Colonic mucosa (tissue), 4 donors: Measurements from ENCODE around the gene ING4. TPM values are rescaled to one million over a fixed set of nuclear protein-coding genes. Genes with fewer than 3 reads are reported as not detected.

Experiments
- DNase-seq: peaks from one replicate; pipeline ENCODE4 v3.0.0-alpha.2; 2020
- H3K27ac ChIP-seq: fragments of 200-600 bp; one replicate; pipeline ENCODE4 v1.8.0; 2021
- H3K27me3 ChIP-seq: fragments of 200-600 bp; one replicate; pipeline ENCODE4 v1.8.0; 2021
- H3K36me3 ChIP-seq: fragments of 200-600 bp; one replicate; pipeline ENCODE4 v1.8.0; 2021
- H3K4me1 ChIP-seq: fragments of 200-600 bp; one replicate; pipeline ENCODE4 v1.8.0; 2021; ENCODE audit warnings: mild to moderate bottlenecking
- H3K4me3 ChIP-seq: fragments of 200-600 bp; one replicate; pipeline ENCODE4 v1.8.0; 2021
- H3K9ac ChIP-seq, 2 donors: one replicate each; pipeline ENCODE4 v1.7.0; 2013; ENCODE audit warnings: control low read depth in 2 of 2, low read depth in 2 of 2, low read length in 2 of 2
- H3K9me3 ChIP-seq: fragments of 200-600 bp; one replicate; pipeline ENCODE4 v1.8.0; 2021
- intact Hi-C: fragments of 100-400 bp; cut with DNase I; formaldehyde crosslinking; loops from one replicate; pipeline ENCODE4 v1.14.1; 2022
- total RNA-seq, 2 donors: library from RNA; stranded (reverse); fragmentation: NEBNext Ultra II Directional in 1 of 2; extraction: Animal tissue kit (Norgen Biotek cat#: 25700) in 1 of 2; gene quantifications; one replicate each; pipeline ENCODE4 v1.2.1, GENCODE V29; 2021
- TF ChIP-seq, protein P1 (sequence below): fragments of 200-600 bp; IDR thresholded peaks from one replicate; pipeline ENCODE4 v1.8.0; 2022; ENCODE audit warnings: antibody characterized with exemption, mild to moderate bottlenecking
- donor health status: healthy.
- donor health status: DM: no; HTN: no; CAD: no.
- donor health status: DM: no; HTN: no; CAD: no.

Gene ING4
- total RNA-seq, 2 donors from 2014 or later, result 20.0 to 33.8 TPM

DNA sequence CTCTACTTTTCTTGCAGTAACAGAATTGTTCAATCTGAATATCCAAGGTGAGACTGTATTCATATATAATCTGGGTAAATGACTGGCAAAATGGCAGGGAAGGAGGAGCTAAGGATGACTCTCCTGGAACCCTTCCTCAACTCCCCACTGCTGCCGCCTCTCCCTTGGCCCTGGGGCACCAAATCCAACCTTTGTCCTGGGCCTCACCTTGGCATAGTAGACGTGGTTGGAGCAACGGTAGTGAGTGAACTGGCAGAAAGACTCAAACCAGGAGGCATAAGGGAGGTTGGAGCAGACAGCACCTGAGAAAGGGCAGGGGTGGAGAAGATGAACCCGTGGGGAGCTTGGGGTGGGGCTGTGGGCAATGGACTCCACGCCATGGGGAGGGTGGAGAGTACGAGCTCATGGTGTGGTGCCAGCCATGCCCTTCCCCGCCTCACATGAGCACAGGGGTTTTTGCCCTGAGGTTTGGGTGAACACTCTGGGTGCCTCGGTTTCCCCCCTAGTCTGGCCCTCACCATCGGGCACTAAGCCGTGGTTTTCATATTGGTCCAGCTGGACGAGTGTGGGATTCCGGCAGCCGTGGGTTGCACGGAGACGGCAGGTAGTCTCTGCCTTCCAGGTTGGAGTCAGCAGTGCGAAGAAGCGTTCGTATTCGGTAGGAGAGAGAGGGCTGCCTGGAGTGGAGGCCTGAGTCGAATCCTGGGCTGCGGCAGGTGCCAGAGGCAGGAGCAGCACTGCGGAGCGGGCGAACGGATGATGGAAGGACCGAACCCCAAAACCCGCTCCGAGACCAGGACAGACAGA is 16.4 kb downstream of the ING4 start:
- no peak for DNase-seq
- Histone ChIP-seq H3K27ac (no peak overlapping the region), H3K9ac (peak overlapping the region; percentile 58 to 66)

DNA sequence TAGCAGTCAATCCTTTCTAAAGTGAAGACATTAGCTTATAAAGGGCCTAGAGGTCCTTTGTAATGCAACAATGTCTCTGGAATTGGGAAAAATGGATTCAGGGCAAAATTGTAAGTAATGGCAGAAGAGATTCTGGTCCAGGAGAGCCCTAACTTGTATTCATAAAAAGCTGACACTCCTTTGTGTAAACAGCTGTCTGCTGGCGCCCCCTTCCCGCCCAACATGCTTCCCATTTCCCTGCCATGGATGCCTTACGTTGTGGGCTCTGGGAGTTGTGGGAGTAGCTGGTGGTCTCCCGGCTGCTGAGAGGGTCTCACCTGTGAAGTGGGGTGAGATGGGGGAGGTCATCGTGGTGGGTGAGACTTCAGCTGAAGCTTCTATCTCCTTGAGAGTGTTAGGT is 18.0 kb downstream of the ING4 start:
- DNase-seq, result peak; percentile 49
- Histone ChIP-seq H3K27me3 (no peaks in the 10 kb centered on the region), H3K27ac (peak overlapping the region; percentile 6), H3K36me3 (no peaks in the 10 kb centered on the region), H3K4me3 (no peak overlapping the region), H3K9ac (no peak overlapping the region), H3K9me3 (no peaks in the 10 kb centered on the region), H3K4me1 (no peaks in the 10 kb centered on the region)
- intact Hi-C loops, result no loop called here
- TF ChIP-seq, protein P1, sequence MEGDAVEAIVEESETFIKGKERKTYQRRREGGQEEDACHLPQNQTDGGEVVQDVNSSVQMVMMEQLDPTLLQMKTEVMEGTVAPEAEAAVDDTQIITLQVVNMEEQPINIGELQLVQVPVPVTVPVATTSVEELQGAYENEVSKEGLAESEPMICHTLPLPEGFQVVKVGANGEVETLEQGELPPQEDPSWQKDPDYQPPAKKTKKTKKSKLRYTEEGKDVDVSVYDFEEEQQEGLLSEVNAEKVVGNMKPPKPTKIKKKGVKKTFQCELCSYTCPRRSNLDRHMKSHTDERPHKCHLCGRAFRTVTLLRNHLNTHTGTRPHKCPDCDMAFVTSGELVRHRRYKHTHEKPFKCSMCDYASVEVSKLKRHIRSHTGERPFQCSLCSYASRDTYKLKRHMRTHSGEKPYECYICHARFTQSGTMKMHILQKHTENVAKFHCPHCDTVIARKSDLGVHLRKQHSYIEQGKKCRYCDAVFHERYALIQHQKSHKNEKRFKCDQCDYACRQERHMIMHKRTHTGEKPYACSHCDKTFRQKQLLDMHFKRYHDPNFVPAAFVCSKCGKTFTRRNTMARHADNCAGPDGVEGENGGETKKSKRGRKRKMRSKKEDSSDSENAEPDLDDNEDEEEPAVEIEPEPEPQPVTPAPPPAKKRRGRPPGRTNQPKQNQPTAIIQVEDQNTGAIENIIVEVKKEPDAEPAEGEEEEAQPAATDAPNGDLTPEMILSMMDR, result no peak

More for the DNA sequence above, 16.4 kb downstream of the ING4 start:
- intact Hi-C loops, result loop anchor here (1.0 kb wide), 1 partner anchor 28 kb away; no protein-coding TSS in a partner anchor
- Histone ChIP-seq H3K4me1 (no peaks in the 10 kb centered on the region), H3K4me3 (peak overlapping the region; percentile 38), H3K27me3 (no peaks in the 10 kb centered on the region), H3K9me3 (no peaks in the 10 kb centered on the region), H3K36me3 (peaks cover 4% of the 10 kb centered on the region)
- TF ChIP-seq, protein P1, result no peak

DNA sequence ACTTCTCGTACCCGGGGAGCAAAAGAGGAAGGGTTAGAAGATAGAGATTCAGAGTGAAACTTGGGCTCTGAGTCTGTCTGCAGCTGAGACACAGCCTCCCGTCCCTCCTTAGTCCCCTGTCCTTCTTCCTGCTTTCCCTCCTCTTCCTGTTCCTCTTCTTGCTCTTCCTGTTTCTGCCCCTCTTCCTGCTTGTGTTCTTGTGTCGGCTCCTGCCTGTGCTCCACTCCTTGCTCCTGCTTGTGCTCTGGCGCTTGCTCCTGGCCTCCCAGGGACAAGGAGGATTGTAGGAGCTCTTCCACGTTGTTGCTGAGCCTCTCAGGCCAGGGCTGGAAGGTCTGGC is 18.7 kb downstream of the ING4 start:
- no peak overlapping the region for H3K4me3 ChIP-seq
- no peaks in the 10 kb centered on the region for H3K36me3 ChIP-seq
- no peaks in the 10 kb centered on the region for H3K9me3 ChIP-seq
- H3K27ac ChIP-seq, result peak overlapping the region; percentile 6
- no peaks in the 10 kb centered on the region for H3K4me1 ChIP-seq
- intact Hi-C loops, result no loop called here
- no peak overlapping the region for H3K9ac ChIP-seq
- H3K27me3 ChIP-seq, result no peaks in the 10 kb centered on the region
- no peak for DNase-seq
- TF ChIP-seq, protein P1, result no peak

DNA sequence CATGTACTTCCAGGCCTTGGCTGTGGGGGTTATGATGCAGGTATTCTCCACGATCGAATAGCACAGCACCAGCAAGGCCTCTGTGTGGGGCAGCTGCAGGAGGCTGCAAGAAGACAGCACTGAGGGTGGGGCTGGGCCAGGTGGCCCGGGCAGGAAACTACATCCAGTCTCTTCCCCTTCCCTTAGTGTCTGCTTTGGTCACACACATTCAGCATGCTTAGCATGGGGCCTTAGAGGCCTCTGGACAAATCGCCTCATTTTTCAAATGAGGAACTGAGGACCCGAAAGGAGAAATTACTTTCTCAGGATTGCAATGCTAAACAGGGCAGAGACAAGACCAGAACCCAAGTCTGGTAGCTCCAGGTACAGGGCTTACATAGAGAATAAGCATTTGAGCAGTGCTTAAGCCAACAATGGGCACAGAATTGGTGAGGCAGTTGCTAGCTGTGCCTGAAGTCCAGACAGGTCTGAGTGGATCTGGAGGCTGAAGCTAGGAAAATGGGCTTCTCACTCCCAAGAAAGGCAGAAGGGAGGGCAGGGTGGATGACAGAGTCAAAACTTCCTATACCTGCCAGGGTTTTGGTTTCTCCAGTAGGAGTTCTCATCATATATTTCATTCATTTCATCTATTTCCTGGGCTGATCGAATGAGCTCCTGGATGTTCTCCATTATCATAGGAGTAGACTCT is 19.2 kb downstream of the ING4 start:
- Histone ChIP-seq H3K36me3 (no peaks in the 10 kb centered on the region), H3K27ac (no peak overlapping the region), H3K27me3 (no peaks in the 10 kb centered on the region), H3K9me3 (no peaks in the 10 kb centered on the region), H3K9ac (no peak overlapping the region), H3K4me1 (no peaks in the 10 kb centered on the region), H3K4me3 (no peak overlapping the region)
- no peak for DNase-seq
- TF ChIP-seq, protein P1, result no peak
- intact Hi-C loops, result no loop called here

DNA sequence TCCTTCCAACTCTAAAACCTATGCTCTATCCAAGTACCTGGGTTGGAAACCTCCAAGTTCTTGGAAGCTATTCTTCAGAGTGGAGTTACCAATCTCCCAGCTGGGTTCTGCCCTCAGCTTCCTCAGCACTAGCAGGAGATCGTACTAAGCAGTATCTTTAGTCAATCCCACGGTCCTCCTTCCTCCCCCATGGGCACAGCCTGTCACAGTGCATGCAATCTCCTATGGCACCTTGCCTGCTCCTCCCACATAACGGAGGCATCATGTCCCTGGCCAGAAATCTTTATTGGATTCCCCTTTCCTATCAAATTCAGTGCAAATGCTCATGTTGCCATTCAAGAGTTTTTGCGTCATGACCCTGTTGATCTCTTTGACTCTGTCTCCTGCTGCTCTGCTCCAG is 21.8 kb downstream of the ING4 start:
- Histone ChIP-seq H3K27me3 (no peaks in the 10 kb centered on the region), H3K4me1 (no peaks in the 10 kb centered on the region), H3K4me3 (no peak overlapping the region), H3K9ac (no peak overlapping the region), H3K9me3 (no peaks in the 10 kb centered on the region), H3K27ac (no peak overlapping the region), H3K36me3 (no peaks in the 10 kb centered on the region)
- TF ChIP-seq, protein P1, result no peak
- intact Hi-C loops, result no loop called here
- no peak for DNase-seq
